SK-MEL-5 (cell line): ENCODE results near the gene TAF11L7. TPM values are rescaled to one million over a fixed set of nuclear protein-coding genes. Genes with fewer than 3 reads are reported as not detected.
A peak's percentile ranks its signal among the peaks of the same experiment; 100 is the strongest.
"Not testable (repeated sequence)": the region's sequence is repeated elsewhere in the genome, so short reads cannot be mapped to it uniquely, and the experiment has no call there.

Experiments used
- DNase-seq: peaks from one replicate; pipeline ENCODE4 v3.0.0-alpha.2; 2016; ENCODE audit warnings: low read depth, low spot score
- in situ Hi-C: cut with HindIII; loops from 2 replicates; pipeline ENCODE4 v1.10.0; 2016; ENCODE audit warnings: low sequenced_read_pairs, high pct_unique_total_duplicates, low pct_unique_long_range_greater_than_20kb
- polyA plus RNA-seq, 2 experiments: library from polyadenylated mRNA; depleted of rRNA; stranded (reverse); fragments of >200 nt; gene quantifications; 2 replicates each; pipeline ENCODE4 v1.2.3, GENCODE V29; 2015
- small RNA-seq, 2 experiments: library from RNA; depleted of rRNA; stranded (forward); fragments of <200 nt; gene quantifications; one replicate each; pipeline ENCODE3, GENCODE V24; 2014
- total RNA-seq: library from RNA; depleted of rRNA; stranded (reverse); fragments of >200 nt; shearing (Covaris generic); gene quantifications from 2 replicates; pipeline ENCODE4 v1.2.3, GENCODE V29; 2014; rRNA removed

The TAF11L7 gene
- not detected in 2 replicates for total RNA-seq
- polyA plus RNA-seq (2015; cell fraction: cytosol; rRNA removed), result not detected in 2 replicates
- polyA plus RNA-seq (2015; cell fraction: nucleus; rRNA removed), result not detected in 2 replicates

DNA sequence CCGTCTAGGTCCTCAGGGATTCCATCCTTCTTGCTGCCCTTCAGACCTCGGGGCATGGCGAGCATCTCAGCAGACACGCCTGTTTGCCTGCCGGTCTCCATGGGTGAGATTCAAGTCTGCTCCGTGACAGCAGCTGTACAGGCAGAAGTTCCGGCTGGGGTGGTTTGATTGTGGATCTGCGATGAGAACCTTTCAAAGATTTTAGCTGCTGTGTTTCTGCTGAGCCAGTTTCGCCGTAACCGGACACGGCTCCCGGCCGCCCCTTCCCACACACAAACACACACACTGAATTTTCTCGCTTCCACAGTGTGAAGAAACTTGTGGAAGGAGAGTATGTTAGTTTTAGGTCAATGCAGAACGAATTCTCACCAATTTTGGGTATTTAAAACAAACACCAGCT is at the start of gene TAF11L7:
TAF11L7 (minus strand) TSS at position 101 of the 400 bp plus-strand sequence.
- in situ Hi-C loops, DNase-seq: not testable (repeated sequence)

DNA sequence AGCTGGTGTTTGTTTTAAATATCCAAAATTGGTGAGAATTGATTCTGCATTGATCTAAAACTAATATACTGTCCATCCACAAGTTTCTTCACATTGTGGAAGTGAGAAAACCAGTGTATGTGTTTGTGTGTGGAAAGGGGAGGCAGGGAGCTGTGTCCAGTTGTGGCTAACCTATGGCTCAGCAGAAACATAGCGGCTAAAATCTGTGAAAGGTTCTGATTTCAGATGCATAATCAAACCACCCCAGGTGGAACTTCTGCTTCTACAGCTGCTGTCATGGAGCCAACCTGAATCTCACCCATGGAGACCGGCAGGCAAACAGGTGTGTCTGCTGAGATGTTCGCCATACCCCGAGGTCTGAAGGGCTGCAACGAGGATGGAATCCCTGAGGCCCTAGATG is 48.6 kb upstream of the TAF11L7 start, which contains the start of gene TAF11L14:
TAF11L14 (plus strand) TSS at position 301 of the 400 bp plus-strand sequence.
- in situ Hi-C loops, result no loop called here
- DNase-seq, result no peak

DNA sequence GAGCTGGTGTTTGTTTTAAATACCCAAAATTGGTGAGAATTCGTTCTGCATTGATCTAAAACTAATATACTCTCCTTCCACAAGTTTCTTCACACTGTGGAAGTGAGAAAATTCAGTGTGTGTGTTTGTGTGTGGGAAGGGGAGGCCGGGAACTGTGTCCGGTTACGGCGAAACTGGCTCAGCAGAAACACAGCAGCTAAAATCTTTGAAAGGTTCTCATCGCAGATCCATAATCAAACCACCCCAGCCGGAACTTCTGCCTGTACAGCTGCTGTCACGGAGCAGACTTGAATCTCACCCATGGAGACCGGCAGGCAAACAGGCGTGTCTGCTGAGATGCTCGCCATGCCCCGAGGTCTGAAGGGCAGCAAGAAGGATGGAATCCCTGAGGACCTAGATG is 46.2 kb upstream of the TAF11L7 start, which contains the start of gene TAF11L13:
TAF11L13 (plus strand) TSS at position 301 of the 400 bp plus-strand sequence.
- DNase-seq, in situ Hi-C loops: not testable (repeated sequence)

DNA sequence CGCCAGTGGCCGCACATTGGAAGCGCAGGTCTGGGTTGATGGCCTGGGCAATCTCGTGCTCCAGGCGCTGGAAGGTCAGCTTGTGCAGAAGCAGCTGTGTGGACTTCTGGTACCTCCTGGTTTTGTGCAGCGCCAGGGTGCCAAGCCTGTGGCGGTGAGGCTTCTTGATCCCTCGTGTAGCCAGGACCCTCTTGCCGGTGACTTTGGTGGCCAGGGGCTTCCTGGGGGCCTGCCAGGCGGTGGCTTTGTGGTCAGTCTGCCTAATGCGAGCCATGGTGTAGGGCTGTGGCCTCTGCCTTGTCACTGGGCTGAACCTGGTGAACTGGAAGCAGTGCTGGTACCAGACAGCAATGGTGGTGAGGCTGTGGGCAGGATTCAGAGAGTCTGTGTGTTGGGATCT is 40.1 kb upstream of the TAF11L7 start:
- in situ Hi-C loops, result no loop called here
- no peak for DNase-seq

DNA sequence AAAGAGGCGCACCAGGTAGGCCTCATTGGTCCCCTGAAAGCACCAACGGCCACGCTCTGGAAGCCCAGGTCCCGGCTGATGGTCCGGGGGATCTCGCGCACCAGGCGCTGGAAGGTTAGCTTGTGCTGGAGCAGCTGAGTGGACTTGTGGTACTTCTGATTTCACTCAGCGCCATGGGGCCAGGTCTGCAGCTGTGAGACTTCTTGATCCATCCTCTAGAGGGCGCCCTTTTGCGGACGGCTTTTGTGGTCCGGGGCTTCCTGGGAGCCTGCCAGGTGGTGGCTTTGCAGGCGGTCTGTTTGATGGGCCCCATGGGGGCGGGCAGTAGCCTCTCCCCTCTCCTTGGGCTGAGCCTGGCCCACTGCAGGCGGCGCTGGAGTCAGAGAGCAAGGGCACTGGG is 35.1 kb upstream of the TAF11L7 start:
- in situ Hi-C loops, result no loop called here
- DNase-seq, result peak; percentile 21

DNA sequence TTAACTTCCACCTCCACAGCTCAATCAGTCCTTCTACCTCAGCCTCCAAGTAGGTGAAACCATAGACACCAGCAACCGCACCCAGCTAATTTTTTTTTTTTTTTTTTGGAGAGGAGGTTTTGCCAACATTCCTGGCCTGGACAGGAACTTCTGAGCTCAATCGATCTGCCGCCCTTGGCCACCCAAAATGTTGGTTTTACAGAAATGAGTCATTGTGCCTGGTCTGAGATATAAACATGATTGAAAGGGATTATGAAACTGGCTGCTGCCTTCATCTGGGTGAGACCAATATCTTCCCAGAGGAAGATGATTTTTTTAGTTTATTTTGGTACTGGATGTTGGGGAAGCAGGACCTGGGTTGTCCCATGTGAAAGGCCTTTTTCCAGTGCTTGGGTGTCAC is 33.8 kb upstream of the TAF11L7 start:
- no peak for DNase-seq
- in situ Hi-C loops, result no loop called here

DNA sequence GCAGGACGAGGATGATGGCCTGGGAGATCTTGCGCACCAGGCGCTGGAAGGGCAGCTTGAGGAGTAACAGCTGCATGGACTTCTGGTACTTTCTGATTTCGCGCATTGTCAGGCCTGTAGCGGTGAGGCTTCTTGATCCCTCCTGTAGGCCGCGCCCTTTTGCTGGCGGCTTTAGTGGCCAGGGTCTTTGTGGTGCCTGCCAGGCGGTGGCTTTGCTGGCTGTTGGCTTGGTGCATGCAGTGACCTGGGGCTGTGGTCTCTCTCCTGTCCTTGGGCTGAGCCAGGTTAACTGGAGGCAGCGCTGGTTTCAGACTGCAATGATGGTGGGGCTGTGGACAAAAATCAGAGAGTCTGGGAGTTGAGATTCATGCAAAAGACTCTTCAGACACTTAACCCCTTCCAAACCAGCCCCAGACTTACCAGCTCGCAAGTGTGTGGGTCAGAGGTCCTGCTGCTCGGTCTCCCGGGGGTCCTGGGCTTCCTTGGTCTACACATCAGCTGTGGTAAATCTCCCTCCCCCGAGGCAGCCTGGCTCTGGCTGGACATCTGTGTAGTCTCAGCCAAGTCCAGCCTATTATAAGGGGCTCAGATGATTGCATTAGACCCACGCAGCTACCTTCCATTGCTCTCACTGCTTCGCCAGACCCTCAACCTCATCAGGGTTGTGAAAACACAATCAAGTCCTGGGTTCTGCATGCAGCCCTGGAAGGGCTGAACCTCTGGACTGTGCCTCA is 29.5 kb upstream of the TAF11L7 start:
- no peak for DNase-seq
- in situ Hi-C loops, result no loop called here

DNA sequence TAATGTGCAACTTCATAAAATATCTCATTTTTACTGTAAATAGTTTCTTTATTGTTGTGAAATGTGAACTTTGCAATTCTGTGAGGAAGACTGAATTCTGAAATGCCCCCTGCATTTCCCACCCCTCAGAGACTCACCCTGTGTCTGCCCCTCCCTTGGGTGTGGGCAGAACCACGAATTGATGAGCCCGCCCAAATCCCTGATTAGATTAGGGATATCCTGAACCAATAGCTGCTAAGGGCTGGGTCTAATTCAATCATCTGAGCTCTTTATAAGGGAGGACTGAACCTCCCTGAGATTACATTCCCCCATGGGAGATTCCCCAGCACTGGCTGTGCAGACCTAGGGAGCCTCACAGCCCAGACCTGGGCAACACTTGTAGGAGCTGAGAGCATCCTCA is 24.5 kb upstream of the TAF11L7 start, which contains the start of gene TAF11L12:
TAF11L12 (plus strand) TSS at position 301 of the 400 bp plus-strand sequence.
- in situ Hi-C loops, DNase-seq: not testable (repeated sequence)

DNA sequence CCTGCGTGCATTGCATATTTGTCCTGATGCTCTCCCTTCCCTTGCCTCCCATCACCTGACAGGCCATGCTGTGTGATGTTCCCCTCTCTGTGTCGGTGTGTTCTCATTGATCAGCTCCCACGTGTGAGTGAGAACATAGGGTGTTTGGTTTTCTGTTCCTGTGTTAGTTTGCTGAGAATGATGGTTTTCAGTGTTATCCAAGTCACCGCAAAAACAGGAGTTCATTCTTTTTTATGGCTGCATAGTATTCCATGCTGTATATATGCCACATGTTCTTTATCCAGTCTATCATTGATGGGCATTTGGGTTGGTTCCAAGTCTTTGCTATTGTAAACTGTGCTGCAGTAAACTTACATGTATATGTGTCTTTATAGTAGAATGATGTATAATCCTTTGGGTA is 21.9 kb upstream of the TAF11L7 start:
- in situ Hi-C loops, DNase-seq: not testable (repeated sequence)

DNA sequence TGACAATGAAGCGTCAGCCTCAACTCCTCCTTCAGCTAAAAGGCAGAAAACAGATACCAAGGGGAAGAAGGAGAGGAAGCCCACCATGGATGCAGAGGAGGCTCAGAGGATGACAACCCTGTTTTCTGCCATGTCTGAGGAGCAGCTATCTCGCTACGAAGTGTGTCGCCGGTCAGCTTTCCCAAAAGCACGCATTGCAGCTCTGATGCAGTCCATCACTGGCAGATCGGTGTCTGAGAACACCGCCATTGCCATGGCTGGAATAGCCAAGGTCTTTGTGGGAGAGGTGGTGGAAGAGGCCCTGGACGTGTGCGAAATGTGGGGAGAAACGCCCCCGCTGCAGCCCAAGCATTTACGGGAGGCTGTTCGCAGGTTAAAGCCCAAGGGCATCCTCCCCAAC is 19.4 kb upstream of the TAF11L7 start:
- no peak for DNase-seq
- in situ Hi-C loops, result no loop called here

DNA sequence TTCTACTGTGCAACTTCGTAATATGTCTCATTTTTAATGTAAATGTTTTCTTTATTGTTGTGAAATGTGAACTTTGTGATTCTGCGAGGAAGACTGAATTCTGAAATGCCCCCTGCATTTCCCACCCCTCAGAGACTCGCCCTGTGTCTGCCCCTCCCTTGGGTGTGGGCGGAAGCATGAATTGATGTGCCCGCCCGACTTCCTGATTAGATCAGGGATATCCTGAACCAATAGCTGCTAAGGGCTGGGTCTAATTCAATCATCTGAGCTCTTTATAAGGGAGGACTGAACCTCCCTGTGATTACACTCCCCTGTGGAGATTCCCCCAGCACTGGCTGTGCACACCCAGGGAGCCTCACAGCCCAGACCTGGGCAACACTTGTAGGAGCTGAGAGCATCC is 18.3 kb upstream of the TAF11L7 start, which contains the start of gene TAF11L11:
TAF11L11 (plus strand) TSS at position 304 of the 400 bp plus-strand sequence.
- in situ Hi-C loops, DNase-seq: not testable (repeated sequence)

DNA sequence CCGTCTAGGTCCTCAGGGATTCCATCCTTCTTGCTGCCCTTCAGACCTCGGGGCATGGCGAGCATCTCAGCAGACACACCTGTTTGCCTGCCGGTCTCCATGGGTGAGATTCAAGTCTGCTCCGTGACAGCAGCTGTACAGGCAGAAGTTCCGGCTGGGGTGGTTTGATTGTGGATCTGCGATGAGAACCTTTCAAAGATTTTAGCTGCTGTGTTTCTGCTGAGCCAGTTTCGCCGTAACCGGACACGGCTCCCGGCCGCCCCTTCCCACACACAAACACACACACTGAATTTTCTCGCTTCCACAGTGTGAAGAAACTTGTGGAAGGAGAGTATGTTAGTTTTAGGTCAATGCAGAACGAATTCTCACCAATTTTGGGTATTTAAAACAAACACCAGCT is 12.2 kb upstream of the TAF11L7 start, which contains the start of gene TAF11L10:
TAF11L10 (minus strand) TSS at position 101 of the 400 bp plus-strand sequence.
- DNase-seq, in situ Hi-C loops: not testable (repeated sequence)

DNA sequence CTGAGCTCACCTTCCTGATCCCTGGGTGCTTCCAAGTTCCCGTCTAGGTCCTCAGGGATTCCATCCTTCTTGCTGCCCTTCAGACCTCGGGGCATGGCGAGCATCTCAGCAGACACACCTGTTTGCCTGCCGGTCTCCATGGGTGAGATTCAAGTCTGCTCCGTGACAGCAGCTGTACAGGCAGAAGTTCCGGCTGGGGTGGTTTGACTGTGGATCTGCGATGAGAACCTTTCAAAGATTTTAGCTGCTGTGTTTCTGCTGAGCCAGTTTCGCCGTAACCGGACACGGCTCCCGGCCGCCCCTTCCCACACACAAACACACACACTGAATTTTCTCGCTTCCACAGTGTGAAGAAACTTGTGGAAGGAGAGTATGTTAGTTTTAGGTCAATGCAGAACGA is 8.7 kb upstream of the TAF11L7 start, which contains the start of gene TAF11L9:
TAF11L9 (minus strand) TSS at position 140 of the 400 bp plus-strand sequence.
- DNase-seq, in situ Hi-C loops: not testable (repeated sequence)

DNA sequence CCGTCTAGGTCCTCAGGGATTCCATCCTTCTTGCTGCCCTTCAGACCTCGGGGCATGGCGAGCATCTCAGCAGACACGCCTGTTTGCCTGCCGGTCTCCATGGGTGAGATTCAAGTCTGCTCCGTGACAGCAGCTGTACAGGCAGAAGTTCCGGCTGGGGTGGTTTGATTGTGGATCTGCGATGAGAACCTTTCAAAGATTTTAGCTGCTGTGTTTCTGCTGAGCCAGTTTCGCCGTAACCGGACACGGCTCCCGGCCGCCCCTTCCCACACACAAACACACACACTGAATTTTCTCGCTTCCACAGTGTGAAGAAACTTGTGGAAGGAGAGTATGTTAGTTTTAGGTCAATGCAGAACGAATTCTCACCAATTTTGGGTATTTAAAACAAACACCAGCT is 5.3 kb upstream of the TAF11L7 start, which contains the start of gene TAF11L8:
TAF11L8 (minus strand) TSS at position 101 of the 400 bp plus-strand sequence.
- in situ Hi-C loops, DNase-seq: not testable (repeated sequence)

Small RNAs within 50 kb of the gene (small RNA-seq; reads per million reads assigned to genes)
- gene AC233724.3, result 0 reads per million in 2 experiments
- gene AC233724.6, result 0 reads per million in 2 experiments
- gene AC233724.7, result 0 reads per million in 2 experiments

Other genes with a start within 250 kb of the TAF11L7 start
- gene TAF11L2, start 87.5 kb downstream of the TAF11L7 start, total RNA-seq, result not detected in 2 replicates
- gene TAF11L3, start 67.4 kb downstream of the TAF11L7 start, total RNA-seq, result not detected in 2 replicates
- not detected in 2 replicates for gene TAF11L4, start 64.0 kb downstream of the TAF11L7 start, total RNA-seq
- gene TAF11L5, start 60.5 kb downstream of the TAF11L7 start, total RNA-seq, result not detected in 2 replicates
- gene TAF11L6, start 57.1 kb downstream of the TAF11L7 start, total RNA-seq, result not detected in 2 replicates
- gene TAF11L8, start 5.2 kb upstream of the TAF11L7 start, total RNA-seq, result not detected in 2 replicates
- gene TAF11L9, start 8.6 kb upstream of the TAF11L7 start, total RNA-seq, result not detected in 2 replicates
- not detected in 2 replicates for gene TAF11L10, start 12.1 kb upstream of the TAF11L7 start, total RNA-seq
- not detected in 2 replicates for gene TAF11L11, start 18.4 kb upstream of the TAF11L7 start, total RNA-seq
- not detected in 2 replicates for gene TAF11L12, start 24.6 kb upstream of the TAF11L7 start, total RNA-seq
- not detected in 2 replicates for gene TAF11L13, start 46.3 kb upstream of the TAF11L7 start, total RNA-seq
- not detected in 2 replicates for gene TAF11L14, start 48.7 kb upstream of the TAF11L7 start, total RNA-seq